ENCODE measurements around the gene MAPK7. TPM values are rescaled to one million over a fixed set of nuclear protein-coding genes. Genes with fewer than 3 reads are reported as not detected.
A peak's percentile ranks its signal among the peaks of the same experiment; 100 is the strongest.

Gene MAPK7
- polyA plus RNA-seq, 2 of the 4 experiments (the other 2 are of a cell fraction) = 7.2 to 25.8 TPM

DNA sequence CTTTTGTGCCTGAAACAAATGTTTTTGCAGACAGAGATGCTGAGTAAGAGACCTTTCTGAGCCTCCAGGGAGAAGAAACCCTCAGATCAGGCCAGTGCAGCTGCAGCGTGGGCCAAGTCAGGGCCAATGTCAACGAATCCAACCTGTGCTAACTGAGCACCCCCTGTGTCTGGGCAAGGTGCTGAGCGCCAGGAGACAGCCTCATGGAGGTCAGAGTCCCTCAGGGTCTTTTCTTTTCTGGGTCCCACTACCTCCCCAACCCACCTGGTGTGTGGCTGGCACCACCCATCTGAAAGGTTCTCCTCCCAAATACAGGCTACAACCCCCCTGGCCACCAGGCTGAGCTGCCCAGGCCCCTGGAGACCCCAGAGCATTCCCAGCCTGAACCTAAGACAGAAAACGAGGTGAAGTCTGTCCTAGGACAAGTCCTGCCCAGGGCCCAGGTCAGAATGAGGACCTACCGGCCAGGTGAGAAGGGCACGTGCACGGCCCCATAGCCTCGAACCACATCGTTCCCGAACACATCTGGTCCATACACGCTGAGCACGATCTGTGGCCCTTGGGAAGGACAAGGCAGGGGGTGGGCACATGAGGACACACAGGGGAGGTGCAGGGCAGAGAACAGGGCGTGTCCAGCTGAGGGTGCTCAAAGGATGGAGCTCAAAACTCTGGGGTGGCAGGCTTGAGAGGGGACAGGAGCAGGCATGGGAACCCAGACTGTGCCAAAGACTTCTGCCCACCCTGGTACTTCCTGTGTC lies 30.8 kb upstream of the MAPK7 start:
- POLR2A ChIA-PET = interaction anchor here (1.0 to 1.8 kb wide), 4 partner anchors 9 to 30 kb away, joined by 3 to 5 read pairs (median 3); partner anchors contain the start of gene MAPK7
- ATAC-seq = peak; percentile 20 to 32; a peak in 5 of 6 replicates
- CTCF ChIA-PET = interaction anchor here (0.6 to 2.4 kb wide), 6 partner anchors 9 to 419 kb away, joined by 3 to 19 read pairs (median 4); partner anchors contain the start of gene B9D1
- TF ChIP-seq, protein P1, sequence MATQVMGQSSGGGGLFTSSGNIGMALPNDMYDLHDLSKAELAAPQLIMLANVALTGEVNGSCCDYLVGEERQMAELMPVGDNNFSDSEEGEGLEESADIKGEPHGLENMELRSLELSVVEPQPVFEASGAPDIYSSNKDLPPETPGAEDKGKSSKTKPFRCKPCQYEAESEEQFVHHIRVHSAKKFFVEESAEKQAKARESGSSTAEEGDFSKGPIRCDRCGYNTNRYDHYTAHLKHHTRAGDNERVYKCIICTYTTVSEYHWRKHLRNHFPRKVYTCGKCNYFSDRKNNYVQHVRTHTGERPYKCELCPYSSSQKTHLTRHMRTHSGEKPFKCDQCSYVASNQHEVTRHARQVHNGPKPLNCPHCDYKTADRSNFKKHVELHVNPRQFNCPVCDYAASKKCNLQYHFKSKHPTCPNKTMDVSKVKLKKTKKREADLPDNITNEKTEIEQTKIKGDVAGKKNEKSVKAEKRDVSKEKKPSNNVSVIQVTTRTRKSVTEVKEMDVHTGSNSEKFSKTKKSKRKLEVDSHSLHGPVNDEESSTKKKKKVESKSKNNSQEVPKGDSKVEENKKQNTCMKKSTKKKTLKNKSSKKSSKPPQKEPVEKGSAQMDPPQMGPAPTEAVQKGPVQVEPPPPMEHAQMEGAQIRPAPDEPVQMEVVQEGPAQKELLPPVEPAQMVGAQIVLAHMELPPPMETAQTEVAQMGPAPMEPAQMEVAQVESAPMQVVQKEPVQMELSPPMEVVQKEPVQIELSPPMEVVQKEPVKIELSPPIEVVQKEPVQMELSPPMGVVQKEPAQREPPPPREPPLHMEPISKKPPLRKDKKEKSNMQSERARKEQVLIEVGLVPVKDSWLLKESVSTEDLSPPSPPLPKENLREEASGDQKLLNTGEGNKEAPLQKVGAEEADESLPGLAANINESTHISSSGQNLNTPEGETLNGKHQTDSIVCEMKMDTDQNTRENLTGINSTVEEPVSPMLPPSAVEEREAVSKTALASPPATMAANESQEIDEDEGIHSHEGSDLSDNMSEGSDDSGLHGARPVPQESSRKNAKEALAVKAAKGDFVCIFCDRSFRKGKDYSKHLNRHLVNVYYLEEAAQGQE (IDR thresholded peaks at IDR 0.05) = no peak
- TF ChIP-seq NR3C1 (IDR thresholded peaks at IDR 0.05) = no peak
- TF ChIP-seq CEBPB (IDR thresholded peaks at IDR 0.05) = no peak
- no peak for TF ChIP-seq FOXS1 (CRISPR knock-in tag; IDR thresholded peaks at IDR 0.05)
- TF ChIP-seq FOSB (CRISPR knock-in tag; IDR thresholded peaks at IDR 0.05) = no peak
- TF ChIP-seq PHF8 (IDR thresholded peaks at IDR 0.05; ENCODE audit: borderline replicate concordance, low read depth) = no peak
- TF ChIP-seq MAFK (IDR thresholded peaks at IDR 0.05; ENCODE audit: partially characterized antibody) = no peak
- no peak for TF ChIP-seq SREBF2 (IDR thresholded peaks at IDR 0.05)
- TF ChIP-seq, protein P2, sequence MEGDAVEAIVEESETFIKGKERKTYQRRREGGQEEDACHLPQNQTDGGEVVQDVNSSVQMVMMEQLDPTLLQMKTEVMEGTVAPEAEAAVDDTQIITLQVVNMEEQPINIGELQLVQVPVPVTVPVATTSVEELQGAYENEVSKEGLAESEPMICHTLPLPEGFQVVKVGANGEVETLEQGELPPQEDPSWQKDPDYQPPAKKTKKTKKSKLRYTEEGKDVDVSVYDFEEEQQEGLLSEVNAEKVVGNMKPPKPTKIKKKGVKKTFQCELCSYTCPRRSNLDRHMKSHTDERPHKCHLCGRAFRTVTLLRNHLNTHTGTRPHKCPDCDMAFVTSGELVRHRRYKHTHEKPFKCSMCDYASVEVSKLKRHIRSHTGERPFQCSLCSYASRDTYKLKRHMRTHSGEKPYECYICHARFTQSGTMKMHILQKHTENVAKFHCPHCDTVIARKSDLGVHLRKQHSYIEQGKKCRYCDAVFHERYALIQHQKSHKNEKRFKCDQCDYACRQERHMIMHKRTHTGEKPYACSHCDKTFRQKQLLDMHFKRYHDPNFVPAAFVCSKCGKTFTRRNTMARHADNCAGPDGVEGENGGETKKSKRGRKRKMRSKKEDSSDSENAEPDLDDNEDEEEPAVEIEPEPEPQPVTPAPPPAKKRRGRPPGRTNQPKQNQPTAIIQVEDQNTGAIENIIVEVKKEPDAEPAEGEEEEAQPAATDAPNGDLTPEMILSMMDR (IDR thresholded peaks at IDR 0.05) = no peak
- TF ChIP-seq, protein P3, sequence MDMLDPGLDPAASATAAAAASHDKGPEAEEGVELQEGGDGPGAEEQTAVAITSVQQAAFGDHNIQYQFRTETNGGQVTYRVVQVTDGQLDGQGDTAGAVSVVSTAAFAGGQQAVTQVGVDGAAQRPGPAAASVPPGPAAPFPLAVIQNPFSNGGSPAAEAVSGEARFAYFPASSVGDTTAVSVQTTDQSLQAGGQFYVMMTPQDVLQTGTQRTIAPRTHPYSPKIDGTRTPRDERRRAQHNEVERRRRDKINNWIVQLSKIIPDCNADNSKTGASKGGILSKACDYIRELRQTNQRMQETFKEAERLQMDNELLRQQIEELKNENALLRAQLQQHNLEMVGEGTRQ (IDR thresholded peaks at IDR 0.05) = no peak
- no peak for TF ChIP-seq RAD21 (conservative IDR thresholded peaks at IDR 0.05 in 1 of 2, IDR thresholded peaks at IDR 0.05 in 1 of 2)
- no peak for TF ChIP-seq RFX5 (IDR thresholded peaks at IDR 0.05)
- TF ChIP-seq, protein P4, sequence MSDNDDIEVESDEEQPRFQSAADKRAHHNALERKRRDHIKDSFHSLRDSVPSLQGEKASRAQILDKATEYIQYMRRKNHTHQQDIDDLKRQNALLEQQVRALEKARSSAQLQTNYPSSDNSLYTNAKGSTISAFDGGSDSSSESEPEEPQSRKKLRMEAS (IDR thresholded peaks at IDR 0.05) = no peak
- Histone ChIP-seq H3K27ac (peak overlapping the region; percentile 86 to 93), H3K4me2 (peak overlapping the region; percentile 64), H3K4me3 (no peak overlapping the region), H3K9me3 (no peaks in the 10 kb centered on the region), H3K4me1 (peaks cover 35% of the 10 kb centered on the region)
- DNase-seq (ENCODE audit: low read depth in 1 of 2, low spot score in 1 of 2) = no peak
- WGBS (ENCODE audit: missing lambda C conversion rate) = 81% methylated on average over 13 of the region's 13 CpGs
- peak; percentile 89 for FAIRE-seq

DNA sequence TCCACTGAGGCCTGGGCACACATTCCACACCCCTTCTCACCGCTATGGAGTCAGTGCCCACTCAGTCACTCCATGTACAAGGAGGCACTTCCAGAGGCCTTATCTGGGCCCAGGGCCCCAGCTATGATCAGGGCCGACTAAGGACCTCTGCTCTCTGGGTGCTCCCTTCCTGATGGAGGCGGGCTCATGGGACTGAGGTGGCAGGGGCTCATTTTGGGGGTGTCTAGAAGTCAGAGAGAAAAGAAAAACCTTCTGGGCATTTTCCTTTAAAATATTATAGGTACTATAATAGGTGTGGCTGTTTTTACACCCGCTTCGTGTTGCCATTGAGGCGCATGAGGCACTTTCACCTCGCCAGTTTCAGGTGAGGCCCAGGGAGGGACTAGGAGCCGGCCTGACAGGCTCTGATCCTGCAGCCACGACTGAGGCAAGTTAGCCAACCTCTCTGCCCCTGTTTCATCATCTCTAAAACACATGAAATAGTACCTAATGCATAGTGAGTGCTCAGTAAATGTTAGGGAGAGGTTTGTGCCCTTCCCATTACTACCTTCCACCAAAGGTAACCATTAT lies 30.1 kb upstream of the MAPK7 start:
- POLR2A ChIA-PET = no interaction called here
- H3K27ac ChIP-seq = peak overlapping the region; percentile 86 to 93
- ATAC-seq (no peak), DNase-seq (ENCODE audit: low read depth in 1 of 2, low spot score in 1 of 2) (no peak), FAIRE-seq (no peak)
- H3K4me1 ChIP-seq = peaks cover 35% of the 10 kb centered on the region
- 91% methylated on average over 9 of the region's 9 CpGs for WGBS (ENCODE audit: missing lambda C conversion rate)
- no peaks in the 10 kb centered on the region for H3K9me3 ChIP-seq
- CTCF ChIA-PET = interaction anchor here (1.2 to 2.4 kb wide), 4 partner anchors 10 to 15 kb away, joined by 3 to 19 read pairs (median 12); partner anchors contain the start of gene B9D1
- H3K4me3 ChIP-seq = no peak overlapping the region
- peak overlapping the region; percentile 64 for H3K4me2 ChIP-seq
- TF ChIP-seq CHD4 (IDR thresholded peaks at IDR 0.05; ENCODE audit: borderline replicate concordance) (no peak), TFCP2L1 (CRISPR knock-in tag; IDR thresholded peaks at IDR 0.05) (no peak), PHF8 (IDR thresholded peaks at IDR 0.05; ENCODE audit: borderline replicate concordance, low read depth) (no peak), KDM5A (IDR thresholded peaks at IDR 0.05) (no peak), RNF2 (IDR thresholded peaks at IDR 0.05; ENCODE audit: borderline replicate concordance, low read depth) (no peak), JUNB (IDR thresholded peaks at IDR 0.05) (no peak), JUN (IDR thresholded peaks at IDR 0.05) (no peak), ESRRA (IDR thresholded peaks at IDR 0.05; ENCODE audit: borderline replicate concordance, low read length) (no peak), HDAC2 (IDR thresholded peaks at IDR 0.05) (no peak), CHD2 (IDR thresholded peaks at IDR 0.05; ENCODE audit: low read length, partially characterized antibody) (no peak), TP53 (CRISPR knock-in tag; IDR thresholded peaks at IDR 0.05) (no peak)
- TF ChIP-seq, protein P5, sequence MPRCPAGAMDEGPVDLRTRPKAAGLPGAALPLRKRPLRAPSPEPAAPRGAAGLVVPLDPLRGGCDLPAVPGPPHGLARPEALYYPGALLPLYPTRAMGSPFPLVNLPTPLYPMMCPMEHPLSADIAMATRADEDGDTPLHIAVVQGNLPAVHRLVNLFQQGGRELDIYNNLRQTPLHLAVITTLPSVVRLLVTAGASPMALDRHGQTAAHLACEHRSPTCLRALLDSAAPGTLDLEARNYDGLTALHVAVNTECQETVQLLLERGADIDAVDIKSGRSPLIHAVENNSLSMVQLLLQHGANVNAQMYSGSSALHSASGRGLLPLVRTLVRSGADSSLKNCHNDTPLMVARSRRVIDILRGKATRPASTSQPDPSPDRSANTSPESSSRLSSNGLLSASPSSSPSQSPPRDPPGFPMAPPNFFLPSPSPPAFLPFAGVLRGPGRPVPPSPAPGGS (IDR thresholded peaks at IDR 0.05) = no peak
- TF ChIP-seq, protein P6, sequence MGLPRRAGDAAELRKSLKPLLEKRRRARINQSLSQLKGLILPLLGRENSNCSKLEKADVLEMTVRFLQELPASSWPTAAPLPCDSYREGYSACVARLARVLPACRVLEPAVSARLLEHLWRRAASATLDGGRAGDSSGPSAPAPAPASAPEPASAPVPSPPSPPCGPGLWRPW (IDR thresholded peaks at IDR 0.05) = no peak
- TF ChIP-seq, protein P4 (IDR thresholded peaks at IDR 0.05) = no peak
- TF ChIP-seq, protein P7, sequence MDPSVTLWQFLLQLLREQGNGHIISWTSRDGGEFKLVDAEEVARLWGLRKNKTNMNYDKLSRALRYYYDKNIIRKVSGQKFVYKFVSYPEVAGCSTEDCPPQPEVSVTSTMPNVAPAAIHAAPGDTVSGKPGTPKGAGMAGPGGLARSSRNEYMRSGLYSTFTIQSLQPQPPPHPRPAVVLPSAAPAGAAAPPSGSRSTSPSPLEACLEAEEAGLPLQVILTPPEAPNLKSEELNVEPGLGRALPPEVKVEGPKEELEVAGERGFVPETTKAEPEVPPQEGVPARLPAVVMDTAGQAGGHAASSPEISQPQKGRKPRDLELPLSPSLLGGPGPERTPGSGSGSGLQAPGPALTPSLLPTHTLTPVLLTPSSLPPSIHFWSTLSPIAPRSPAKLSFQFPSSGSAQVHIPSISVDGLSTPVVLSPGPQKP (IDR thresholded peaks at IDR 0.05; ENCODE audit: low read depth, low read length) = no peak
